Mammary epithelial cell (primary cell): ENCODE data around the gene BRIP1.

Experiments used
- CTCF ChIP-seq, 2 donors: IDR thresholded peaks in 1 of 2; conservative IDR thresholded peaks in 1 of 2; 2 replicates each; pipeline ENCODE4 v1.5.1; 2011 to 2012; ENCODE audit warnings: inconsistent platforms in 2 of 2, low read length in 2 of 2, mild to moderate bottlenecking in 2 of 2, control low read depth in 1 of 2, low read depth in 1 of 2; ENCODE audit not compliant: insufficient read depth in 1 of 2; ENCODE audit errors: extremely low read depth in 1 of 2
- EZH2 ChIP-seq: IDR thresholded peaks from 2 replicates; pipeline ENCODE4 v1.6.1; 2012; ENCODE audit warnings: low read length, inconsistent platforms, borderline replicate concordance

- TF ChIP-seq CTCF (conservative IDR thresholded peaks at IDR 0.05 in 1 of 2, IDR thresholded peaks at IDR 0.05 in 1 of 2; ENCODE audit: extremely low read depth in 1 of 2, insufficient read depth in 1 of 2, low read depth in 1 of 2, low read length in 2 of 2) (no peak), EZH2 (no peak)
Measured at GRCh38 chr17:61704935-61705449, 158.3 kb downstream of the BRIP1 start.
